H9 (cell line): ENCODE measurements around the gene MORN3. TPM values are rescaled to one million over a fixed set of nuclear protein-coding genes. Genes with fewer than 3 reads are reported as not detected.

Experiments used
- DNase-seq: peaks from one replicate; pipeline ENCODE4 v3.0.0-alpha.2; 2017
- H2AFZ ChIP-seq: one replicate; pipeline ENCODE4 v1.6.1; 2013; ENCODE audit warnings: mild to moderate bottlenecking, low read length, control low read depth, moderate library complexity
- H2AK5ac ChIP-seq: 2 replicates; pipeline ENCODE4 v1.6.1; 2013; ENCODE audit warnings: low read length, control low read depth, mixed read lengths; ENCODE audit not compliant: insufficient read length
- H2BK120ac ChIP-seq: one replicate; pipeline ENCODE4 v1.6.1; 2013; ENCODE audit warnings: low read depth, mild to moderate bottlenecking, low read length, control low read depth, inconsistent platforms; ENCODE audit not compliant: poor library complexity, severe bottlenecking
- H2BK12ac ChIP-seq: 2 replicates; pipeline ENCODE4 v1.6.1; 2013; ENCODE audit warnings: low read length, control low read depth, mixed read lengths, low read depth; ENCODE audit not compliant: insufficient read length
- H2BK15ac ChIP-seq: 2 replicates; pipeline ENCODE4 v1.6.1; 2013; ENCODE audit warnings: low read depth, low read length, control low read depth
- H2BK20ac ChIP-seq: one replicate; pipeline ENCODE4 v1.6.1; 2013; ENCODE audit warnings: low read depth, mild to moderate bottlenecking, low read length, control low read depth, inconsistent platforms; ENCODE audit not compliant: poor library complexity, severe bottlenecking
- H2BK5ac ChIP-seq: 2 replicates; pipeline ENCODE4 v1.6.1; 2013; ENCODE audit warnings: low read length, control low read depth, mixed read lengths; ENCODE audit not compliant: insufficient read length
- H3K14ac ChIP-seq: 2 replicates; pipeline ENCODE4 v1.6.1; 2013; ENCODE audit warnings: low read length, control low read depth; ENCODE audit not compliant: insufficient read depth
- H3K18ac ChIP-seq: 2 replicates; pipeline ENCODE4 v1.6.1; 2013; ENCODE audit warnings: low read depth, mild to moderate bottlenecking, mixed read lengths, low read length, control low read depth; ENCODE audit not compliant: insufficient read length
- H3K23ac ChIP-seq: 2 replicates; pipeline ENCODE4 v1.6.1; 2013; ENCODE audit warnings: low read length, control low read depth, mixed read lengths, low read depth; ENCODE audit not compliant: insufficient read length
- H3K23me2 ChIP-seq: 2 replicates; pipeline ENCODE4 v1.6.1; 2013; ENCODE audit warnings: low read depth, mild to moderate bottlenecking, mixed read lengths, low read length, control low read depth; ENCODE audit not compliant: insufficient read length, poor library complexity, severe bottlenecking
- H3K27ac ChIP-seq: 2 replicates; pipeline ENCODE4 v1.5.1; 2013; ENCODE audit warnings: low read length, control low read depth, mixed read lengths, low read depth; ENCODE audit not compliant: insufficient read length
- H3K27me3 ChIP-seq: 2 replicates; pipeline ENCODE4 v1.6.1; 2013; ENCODE audit warnings: low read length, control low read depth, inconsistent platforms; ENCODE audit not compliant: insufficient read depth
- H3K4ac ChIP-seq: 2 replicates; pipeline ENCODE4 v1.6.1; 2013; ENCODE audit warnings: low read depth, mild to moderate bottlenecking, control low read depth, inconsistent platforms, low read length, moderate library complexity
- H3K4me1 ChIP-seq: 2 replicates; pipeline ENCODE4 v1.6.1; 2013; ENCODE audit warnings: low read length, control low read depth, inconsistent platforms; ENCODE audit not compliant: insufficient read depth
- H3K4me2 ChIP-seq: 2 replicates; pipeline ENCODE4 v1.6.1; 2013; ENCODE audit warnings: low read length, control low read depth, mixed read lengths; ENCODE audit not compliant: insufficient read length, insufficient read depth
- H3K56ac ChIP-seq: 2 replicates; pipeline ENCODE4 v1.6.1; 2013; ENCODE audit warnings: low read depth, mild to moderate bottlenecking, mixed read lengths, low read length, control low read depth; ENCODE audit not compliant: insufficient read length
- H3K79me1 ChIP-seq: 2 replicates; pipeline ENCODE4 v1.6.1; 2013; ENCODE audit warnings: low read depth, mild to moderate bottlenecking, moderate library complexity, low read length, control low read depth, inconsistent platforms; ENCODE audit not compliant: insufficient read depth, poor library complexity, severe bottlenecking
- H3K79me2 ChIP-seq: 2 replicates; pipeline ENCODE4 v1.6.1; 2013; ENCODE audit warnings: low read length, control low read depth, inconsistent platforms; ENCODE audit not compliant: insufficient read depth
- H3K9ac ChIP-seq: 2 replicates; pipeline ENCODE4 v1.6.1; 2013; ENCODE audit warnings: low read length, control low read depth, mixed read lengths; ENCODE audit not compliant: insufficient read length; ENCODE audit errors: extremely low read depth
- H3K9me3 ChIP-seq: one replicate; pipeline ENCODE4 v1.6.1; 2013; ENCODE audit warnings: low read depth, low read length, inconsistent platforms; ENCODE audit not compliant: control insufficient read depth
- H3T11ph ChIP-seq: one replicate; pipeline ENCODE4 v1.6.1; 2013; ENCODE audit warnings: mild to moderate bottlenecking, low read length, control low read depth, inconsistent platforms
- H4K20me1 ChIP-seq: one replicate; pipeline ENCODE4 v1.6.1; 2013; ENCODE audit not compliant: control insufficient read depth, insufficient read length, insufficient read depth
- H4K5ac ChIP-seq: 2 replicates; pipeline ENCODE4 v1.6.1; 2013; ENCODE audit warnings: low read depth, mild to moderate bottlenecking, mixed read lengths, low read length, control low read depth; ENCODE audit not compliant: insufficient read length
- H4K8ac ChIP-seq: replicated peaks from 2 replicates; pipeline ENCODE4 v1.6.1; 2013; ENCODE audit warnings: low read length, control low read depth, mixed read lengths, low read depth; ENCODE audit not compliant: insufficient read length
- H4K91ac ChIP-seq: 2 replicates; pipeline ENCODE4 v1.6.1; 2013; ENCODE audit warnings: low read depth, mild to moderate bottlenecking, moderate library complexity, mixed read lengths, low read length, control low read depth; ENCODE audit not compliant: insufficient read length
- H3K27ac Mint-ChIP-seq, 3 experiments: 2 replicates in 2 of 3; 3 replicates in 1 of 3; pipeline ENCODE4 v1.8.0; 2020 to 2021; ENCODE audit warnings: mixed read lengths in 3 of 3, mild to moderate bottlenecking in 1 of 3, moderate library complexity in 1 of 3
- H3K27me3 Mint-ChIP-seq: 2 replicates; pipeline ENCODE4 v1.8.0; 2021; ENCODE audit warnings: low read depth, mild to moderate bottlenecking, moderate library complexity, mixed read lengths
- H3K36me3 Mint-ChIP-seq, 3 experiments: 2 replicates in 2 of 3; 3 replicates in 1 of 3; pipeline ENCODE4 v1.8.0; 2020 to 2021; ENCODE audit warnings: low read depth in 3 of 3, mixed read lengths in 3 of 3; ENCODE audit not compliant: insufficient read depth in 1 of 3
- H3K4me1 Mint-ChIP-seq, 2 experiments: 2 replicates each; pipeline ENCODE4 v1.8.0; 2020; ENCODE audit warnings: mixed read lengths in 2 of 2
- H3K4me3 Mint-ChIP-seq, 2 experiments: 2 replicates in 1 of 2; 3 replicates in 1 of 2; pipeline ENCODE4 v1.8.0; 2020 to 2021; ENCODE audit warnings: mild to moderate bottlenecking in 2 of 2, mixed read lengths in 2 of 2, moderate library complexity in 1 of 2
- H3K9me3 Mint-ChIP-seq, 2 experiments: 2 replicates in 1 of 2; 3 replicates in 1 of 2; pipeline ENCODE4 v1.8.0; 2020; ENCODE audit warnings: mild to moderate bottlenecking in 2 of 2, mixed read lengths in 2 of 2, moderate library complexity in 1 of 2
- CTCF ChIP-seq: fragments of 200-600 bp; sonication (generic); conservative IDR thresholded peaks from 3 replicates; pipeline ENCODE4 v1.8.0; 2021; ENCODE audit warnings: antibody characterized with exemption, mild to moderate bottlenecking
- WGBS: extraction: QIAGEN DNeasy Blood & Tissue Kit; methylation state at CpG from one replicate; pipeline ENCODE4 v1.1.7; 2013; ENCODE audit warnings: missing lambda C conversion rate, low lambda C conversion rate, mixed read lengths; ENCODE audit not compliant: insufficient read length; ENCODE audit errors: extremely low coverage; 5-methylcytosine and 5-hydroxymethylcytosine counted together
- total RNA-seq: library from RNA; stranded (reverse); gene quantifications from 2 replicates; pipeline ENCODE4 v1.2.1, GENCODE V29; 2021

The MORN3 gene
- total RNA-seq, 1 experiment from 2014 or later, result 0.37 TPM

GRCh38 chr12:121649322-121649721 lies 20.1 kb downstream of the MORN3 start:
- H3K23me2 ChIP-seq, result no peaks in the 10 kb centered on the region
- no peak overlapping the region for H4K91ac ChIP-seq
- no peak overlapping the region for H2AK5ac ChIP-seq
- no peak overlapping the region for H3K9ac ChIP-seq
- H3K9me3 ChIP-seq, result no peaks in the 10 kb centered on the region
- H3K4ac ChIP-seq, result no peak overlapping the region
- no peak overlapping the region for H3K18ac ChIP-seq
- no peak overlapping the region for H3T11ph ChIP-seq
- WGBS, result no CpG with 5 or more reads among the region's 5 CpGs
- peaks cover 2 to 5% (median 4%) of the 10 kb centered on the region in 3 experiments; a peak in 5 of 7 replicates for H3K36me3 Mint-ChIP-seq
- H3K23ac ChIP-seq, result no peak overlapping the region
- no peak overlapping the region for H3K27ac Mint-ChIP-seq
- no peak overlapping the region for H2BK20ac ChIP-seq
- no peaks in the 10 kb centered on the region for H4K20me1 ChIP-seq
- H3K4me3 Mint-ChIP-seq, result no peak overlapping the region
- H3K4me1 Mint-ChIP-seq, result peaks cover 5 to 12% of the 10 kb centered on the region in 2 experiments
- no peak overlapping the region for H3K27ac ChIP-seq
- H3K9me3 Mint-ChIP-seq, result no peaks in the 10 kb centered on the region
- H2BK120ac ChIP-seq, result no peak overlapping the region
- H3K79me2 ChIP-seq, result no peaks in the 10 kb centered on the region
- no peaks in the 10 kb centered on the region for H3K79me1 ChIP-seq
- no peaks in the 10 kb centered on the region for H3K4me1 ChIP-seq
- no peaks in the 10 kb centered on the region; the same call in 1 of the 2 replicates for H3K27me3 Mint-ChIP-seq
- TF ChIP-seq CTCF, result no peak
- H2BK15ac ChIP-seq, result no peak overlapping the region
- no peak overlapping the region for H3K14ac ChIP-seq
- H2BK12ac ChIP-seq, result no peak overlapping the region
- no peak overlapping the region for H3K4me2 ChIP-seq
- no peak overlapping the region for H2BK5ac ChIP-seq
- no peak overlapping the region for H4K5ac ChIP-seq
- no peak for DNase-seq
- H3K27me3 ChIP-seq, result no peaks in the 10 kb centered on the region
- H4K8ac ChIP-seq, result no peak overlapping the region
- H3K56ac ChIP-seq, result no peak overlapping the region
- no peak overlapping the region for H2AFZ ChIP-seq
